HG03039 (cell line): ENCODE data around the gene SEC22C.

Experiments
- ATAC-seq: cut with Tn5 transposase; IDR thresholded peaks from one replicate; pipeline ENCODE4 v1.9.1; 2021; ENCODE audit warnings: mild to moderate bottlenecking, moderate library complexity; ENCODE audit not compliant: unreplicated experiment

SEC22C gene

DNA sequence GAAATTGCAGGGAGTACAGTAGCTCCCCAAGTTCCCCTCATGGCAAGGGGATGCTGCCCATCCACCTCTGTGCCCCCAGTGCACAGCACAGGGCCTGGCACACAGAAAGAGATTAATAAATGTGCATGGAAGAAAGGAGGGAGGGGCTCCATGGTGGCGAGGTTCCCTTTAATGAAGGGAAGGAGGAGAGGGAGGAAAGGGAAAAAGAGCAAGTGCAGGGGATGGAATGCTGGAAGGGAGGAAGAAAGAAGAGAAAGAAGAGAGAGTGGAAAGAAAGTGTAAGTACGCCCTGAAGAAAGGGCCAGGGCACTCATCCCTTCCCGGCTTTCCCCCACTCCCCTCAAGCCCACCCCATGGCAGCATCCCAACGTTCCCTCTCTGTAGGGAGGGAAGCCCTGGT, 80.9 kb downstream of the SEC22C start:
- ATAC-seq, result no peak

DNA sequence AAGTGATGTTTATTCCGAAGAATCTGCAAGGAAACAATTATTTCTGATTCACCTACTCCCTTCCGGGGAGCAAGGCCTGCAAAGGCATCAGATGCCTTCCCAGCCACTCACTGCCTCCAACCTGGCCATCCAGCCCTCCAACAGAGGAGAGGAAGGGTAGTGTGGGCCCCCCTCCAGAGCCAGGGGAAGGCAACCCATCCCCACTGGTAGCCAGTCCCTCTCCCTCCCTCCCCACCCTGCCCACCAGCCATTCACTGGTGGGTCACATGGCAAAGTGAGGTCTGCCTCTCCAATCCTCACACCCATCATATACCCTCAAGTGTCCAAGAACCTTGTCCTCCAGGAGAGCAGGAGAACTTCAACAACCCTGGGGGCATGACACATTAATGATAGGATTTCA, 81.7 kb downstream of the SEC22C start:
- no peak for ATAC-seq

DNA sequence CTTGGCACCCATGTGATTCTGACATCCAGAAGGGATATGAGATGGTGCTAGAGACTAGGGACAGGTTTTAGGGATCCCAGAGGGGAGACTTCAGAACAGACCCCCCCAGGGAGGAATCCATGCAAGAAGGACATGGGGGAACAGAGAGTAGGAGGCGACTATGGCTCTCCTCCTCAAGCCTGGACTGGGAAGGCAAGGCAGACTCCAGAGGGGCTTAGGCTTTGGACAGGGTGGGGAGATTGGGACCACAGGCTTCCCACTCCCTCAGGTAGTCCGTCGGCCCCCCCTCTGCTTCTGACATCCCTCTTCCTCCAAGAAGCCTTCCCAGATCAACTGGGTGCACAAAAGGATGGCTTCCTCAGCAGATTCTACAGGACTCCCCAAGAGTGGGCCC, 82.3 kb downstream of the SEC22C start:
- no peak for ATAC-seq

DNA sequence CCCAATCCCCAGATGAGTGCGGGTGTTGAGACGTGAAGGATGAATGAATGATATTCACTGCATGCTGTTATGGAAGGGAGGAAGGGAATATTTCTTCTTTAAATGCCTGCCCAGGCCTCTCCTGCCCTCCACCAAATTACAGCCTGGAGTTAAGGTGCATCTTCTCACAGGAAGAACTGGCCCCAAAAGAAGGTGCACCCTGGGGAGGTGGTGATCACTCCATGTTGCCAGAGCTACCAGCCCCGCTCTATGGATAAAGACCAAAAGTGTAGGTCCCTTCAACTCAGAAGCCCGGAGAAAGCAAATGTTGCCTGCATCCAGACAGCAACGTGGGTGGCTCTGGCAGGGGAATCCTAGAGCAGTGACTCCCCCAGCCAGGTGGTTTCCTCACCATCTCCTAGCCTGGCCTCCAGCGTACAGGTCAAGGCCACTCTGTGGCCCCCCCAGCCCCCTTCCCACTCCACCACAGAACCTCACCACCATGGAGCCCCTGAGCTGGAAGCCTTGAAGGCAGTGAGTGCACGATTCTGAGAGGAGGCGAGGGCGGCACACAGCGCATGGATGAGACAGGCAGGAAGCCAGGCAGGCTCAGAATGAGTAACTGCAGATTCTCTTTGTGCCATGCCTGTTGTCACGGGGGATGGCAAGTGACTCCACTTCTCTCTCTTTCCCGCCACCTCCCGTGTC, 82.8 kb downstream of the SEC22C start:
- no peak for ATAC-seq

DNA sequence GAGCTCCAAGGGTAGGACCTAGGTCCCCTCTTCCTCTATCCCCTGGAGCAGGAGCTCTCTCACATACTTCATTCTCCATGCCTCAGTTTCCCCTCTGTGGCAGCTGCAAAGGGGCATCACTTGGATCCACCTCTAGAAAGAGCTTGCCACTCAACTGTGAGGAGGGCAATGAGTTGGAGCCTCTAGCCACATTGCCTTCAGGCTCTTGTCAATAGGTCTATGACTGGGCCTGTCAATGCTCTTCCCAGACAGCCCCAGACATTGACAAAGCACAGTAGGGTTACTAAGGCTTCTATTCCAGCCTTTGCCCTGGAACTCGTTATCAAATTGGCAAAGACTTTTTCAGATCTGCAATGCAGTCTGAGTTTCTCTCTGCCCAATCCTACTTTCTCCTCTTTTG, 83.7 kb downstream of the SEC22C start:
- no peak for ATAC-seq
